ENCODE results near the gene GHR.

GHR gene

GRCh38 chr5:42467981-42468524, 44.8 kb downstream of the GHR start:
- Histone ChIP-seq H3K4me2 (ENCODE audit: insufficient read depth, low read length) (no peak overlapping the region), H3K4me3 (ENCODE audit: low read depth in 1 of 2, low read length in 2 of 2) (no peak overlapping the region), H4K20me1 (ENCODE audit: insufficient read depth, low read length) (no peaks in the 10 kb centered on the region), H3K27me3 (ENCODE audit: insufficient read depth, low read length, poor library complexity) (no peaks in the 10 kb centered on the region), H3K9ac (ENCODE audit: low read depth, low read length) (no peak overlapping the region), H3K36me3 (ENCODE audit: insufficient read depth, low read length) (no peaks in the 10 kb centered on the region), H2AFZ (ENCODE audit: low read depth, low read length) (no peak overlapping the region), H3K4me1 (ENCODE audit: insufficient read depth, low read length) (no peaks in the 10 kb centered on the region), H3K9me3 (ENCODE audit: insufficient read depth, low read length, severe bottlenecking) (no peaks in the 10 kb centered on the region), H3K79me2 (ENCODE audit: insufficient read depth, low read length) (no peaks in the 10 kb centered on the region), H3K27ac (ENCODE audit: low read length) (no peak overlapping the region)
- TF ChIP-seq EZH2 (IDR thresholded peaks at IDR 0.05; ENCODE audit: borderline replicate concordance, low read depth, low read length, severe bottlenecking) = no peak
- DNase-seq (no peak), ATAC-seq (ENCODE audit: insufficient read depth, low read depth) (no peak)

DNA sequence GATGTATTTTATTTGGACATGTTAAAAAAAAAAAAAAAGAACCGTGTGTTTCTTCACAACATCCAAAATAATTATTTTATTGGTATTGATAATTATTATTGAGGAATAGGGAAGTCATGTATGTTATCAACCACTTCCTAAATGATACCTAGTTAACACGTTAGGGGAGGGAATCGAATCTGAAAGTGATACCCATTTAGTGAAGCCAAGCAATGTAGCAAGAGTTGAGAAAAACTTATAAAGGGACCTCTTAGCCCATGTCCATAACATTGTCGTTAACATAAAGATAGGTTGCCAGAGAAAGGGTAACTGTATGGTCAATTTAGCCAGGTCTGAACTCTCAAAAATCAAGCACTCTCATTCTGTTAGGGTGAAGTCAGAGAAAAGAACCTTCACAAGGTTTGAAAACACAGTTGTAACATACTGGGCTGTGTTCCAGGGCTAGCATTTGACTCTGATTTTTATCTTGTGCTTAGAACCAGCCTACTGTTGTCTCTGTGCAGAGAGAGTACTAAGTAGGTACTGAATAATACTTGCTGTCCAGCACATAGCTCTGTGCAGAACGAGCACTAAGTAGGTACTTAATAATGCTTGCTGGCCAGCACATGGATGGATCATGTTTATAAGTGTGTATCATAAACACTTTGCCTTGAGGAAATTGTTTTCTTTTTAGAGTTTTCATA, 60.4 kb downstream of the GHR start:
- H3K4me1 ChIP-seq (ENCODE audit: insufficient read depth, low read length) = no peaks in the 10 kb centered on the region
- no peaks in the 10 kb centered on the region for H3K27me3 ChIP-seq (ENCODE audit: insufficient read depth, low read length, poor library complexity)
- H3K27ac ChIP-seq (ENCODE audit: low read length) = no peak overlapping the region
- no peak overlapping the region for H3K9ac ChIP-seq (ENCODE audit: low read depth, low read length)
- no peak overlapping the region for H3K4me2 ChIP-seq (ENCODE audit: insufficient read depth, low read length)
- ATAC-seq (ENCODE audit: insufficient read depth, low read depth) (no peak), DNase-seq (no peak)
- no peaks in the 10 kb centered on the region for H3K79me2 ChIP-seq (ENCODE audit: insufficient read depth, low read length)
- TF ChIP-seq CTCF (IDR thresholded peaks at IDR 0.05; ENCODE audit: borderline replicate concordance, extremely low read depth, low read length, poor library complexity, severe bottlenecking) (no peak), EZH2 (IDR thresholded peaks at IDR 0.05; ENCODE audit: borderline replicate concordance, low read depth, low read length, severe bottlenecking) (no peak)
- no peak overlapping the region for H2AFZ ChIP-seq (ENCODE audit: low read depth, low read length)
- no peaks in the 10 kb centered on the region for H3K36me3 ChIP-seq (ENCODE audit: insufficient read depth, low read length)
- H4K20me1 ChIP-seq (ENCODE audit: insufficient read depth, low read length) = no peaks in the 10 kb centered on the region
- H3K4me3 ChIP-seq (ENCODE audit: low read depth in 1 of 2, low read length in 2 of 2) = no peak overlapping the region
- peaks cover 5% of the 10 kb centered on the region for H3K9me3 ChIP-seq (ENCODE audit: insufficient read depth, low read length, severe bottlenecking)

GRCh38 chr5:42487077-42487476, 63.8 kb downstream of the GHR start:
- H3K4me2 ChIP-seq (ENCODE audit: insufficient read depth, low read length) = no peak overlapping the region
- TF ChIP-seq EZH2 (IDR thresholded peaks at IDR 0.05; ENCODE audit: borderline replicate concordance, low read depth, low read length, severe bottlenecking) = no peak
- TF ChIP-seq CTCF (IDR thresholded peaks at IDR 0.05; ENCODE audit: borderline replicate concordance, extremely low read depth, low read length, poor library complexity, severe bottlenecking) = no peak
- H3K4me1 ChIP-seq (ENCODE audit: insufficient read depth, low read length) = no peaks in the 10 kb centered on the region
- peaks cover 5% of the 10 kb centered on the region for H3K9me3 ChIP-seq (ENCODE audit: insufficient read depth, low read length, severe bottlenecking)
- H2AFZ ChIP-seq (ENCODE audit: low read depth, low read length) = no peak overlapping the region
- ATAC-seq (ENCODE audit: insufficient read depth, low read depth) (no peak), DNase-seq (no peak)
- no peaks in the 10 kb centered on the region for H4K20me1 ChIP-seq (ENCODE audit: insufficient read depth, low read length)
- no peak overlapping the region for H3K4me3 ChIP-seq (ENCODE audit: low read depth in 1 of 2, low read length in 2 of 2)
- H3K27ac ChIP-seq (ENCODE audit: low read length) = no peak overlapping the region
- no peaks in the 10 kb centered on the region for H3K36me3 ChIP-seq (ENCODE audit: insufficient read depth, low read length)
- H3K79me2 ChIP-seq (ENCODE audit: insufficient read depth, low read length) = no peaks in the 10 kb centered on the region
- H3K27me3 ChIP-seq (ENCODE audit: insufficient read depth, low read length, poor library complexity) = no peaks in the 10 kb centered on the region
- H3K9ac ChIP-seq (ENCODE audit: low read depth, low read length) = no peak overlapping the region

GRCh38 chr5:42487821-42488220, 64.6 kb downstream of the GHR start:
- Histone ChIP-seq H3K4me2 (ENCODE audit: insufficient read depth, low read length) (no peak overlapping the region), H3K4me3 (ENCODE audit: low read depth in 1 of 2, low read length in 2 of 2) (no peak overlapping the region), H3K79me2 (ENCODE audit: insufficient read depth, low read length) (no peaks in the 10 kb centered on the region), H2AFZ (ENCODE audit: low read depth, low read length) (no peak overlapping the region), H3K4me1 (ENCODE audit: insufficient read depth, low read length) (no peaks in the 10 kb centered on the region), H3K36me3 (ENCODE audit: insufficient read depth, low read length) (no peaks in the 10 kb centered on the region), H3K9ac (ENCODE audit: low read depth, low read length) (no peak overlapping the region), H3K9me3 (ENCODE audit: insufficient read depth, low read length, severe bottlenecking) (peaks cover under 1% of the 10 kb centered on the region), H3K27ac (ENCODE audit: low read length) (no peak overlapping the region), H3K27me3 (ENCODE audit: insufficient read depth, low read length, poor library complexity) (no peaks in the 10 kb centered on the region), H4K20me1 (ENCODE audit: insufficient read depth, low read length) (no peaks in the 10 kb centered on the region)
- DNase-seq (no peak), ATAC-seq (ENCODE audit: insufficient read depth, low read depth) (no peak)
- TF ChIP-seq EZH2 (IDR thresholded peaks at IDR 0.05; ENCODE audit: borderline replicate concordance, low read depth, low read length, severe bottlenecking) = no peak

All from DND-41 (cell line).